Osteoblast (primary cell): ENCODE results near the gene RNPEPL1. TPM values are rescaled to one million over a fixed set of nuclear protein-coding genes. Genes with fewer than 3 reads are reported as not detected.

ENCODE experiments used
- DNase-seq: peaks from one replicate; pipeline ENCODE4 v3.0.0; 2011; ENCODE audit warnings: low spot score, mixed read lengths; ENCODE audit not compliant: insufficient read length; ENCODE audit errors: missing footprints
- H2AFZ ChIP-seq: 2 replicates; pipeline ENCODE4 v1.6.0; 2011; ENCODE audit warnings: mild to moderate bottlenecking, low read length
- H3K27ac ChIP-seq: 2 replicates; pipeline ENCODE4 v1.5.1; 2011; ENCODE audit warnings: mild to moderate bottlenecking, low read depth, low read length, moderate library complexity
- H3K27me3 ChIP-seq: 2 replicates; pipeline ENCODE4 v1.6.0; 2012; ENCODE audit warnings: mild to moderate bottlenecking, control low read depth, inconsistent platforms, low read length, moderate library complexity; ENCODE audit not compliant: insufficient read depth
- H3K36me3 ChIP-seq: 2 replicates; pipeline ENCODE4 v1.5.1; 2011; ENCODE audit warnings: mild to moderate bottlenecking, low read length, control low read depth, moderate library complexity; ENCODE audit not compliant: insufficient read depth
- H3K4me1 ChIP-seq: 2 replicates; pipeline ENCODE4 v1.5.1; 2011; ENCODE audit warnings: mild to moderate bottlenecking, low read length, control low read depth, moderate library complexity; ENCODE audit not compliant: insufficient read depth
- H3K4me2 ChIP-seq: 2 replicates; pipeline ENCODE4 v1.6.0; 2011; ENCODE audit warnings: mild to moderate bottlenecking, low read length; ENCODE audit not compliant: insufficient read depth
- H3K4me3 ChIP-seq: fragments of 200-600 bp; sonication (generic); 3 replicates; pipeline ENCODE4 v1.5.1; 2012; ENCODE audit warnings: mild to moderate bottlenecking, low read length, inconsistent platforms; ENCODE audit not compliant: insufficient read depth
- H3K79me2 ChIP-seq: 2 replicates; pipeline ENCODE4 v1.6.0; 2012; ENCODE audit warnings: mild to moderate bottlenecking, low read length, control low read depth, inconsistent platforms; ENCODE audit not compliant: insufficient read depth
- H3K9me3 ChIP-seq: 2 replicates; pipeline ENCODE4 v1.5.1; 2011; ENCODE audit warnings: low read depth, low read length, control low read depth
- H4K20me1 ChIP-seq: 2 replicates; pipeline ENCODE4 v1.6.0; 2012; ENCODE audit warnings: mild to moderate bottlenecking, low read length, control low read depth; ENCODE audit not compliant: insufficient read depth
- total RNA-seq: library from RNA; depleted of rRNA; stranded (reverse); fragments of >200 nt; gene quantifications from 2 replicates; pipeline ENCODE4 v1.2.3, GENCODE V29; 2012
- TF ChIP-seq, protein P1 (sequence below): IDR thresholded peaks from 2 replicates; pipeline ENCODE4 v1.5.1; 2011; ENCODE audit warnings: mild to moderate bottlenecking, low read depth, low read length, moderate library complexity; ENCODE audit errors: extremely low read depth

Gene RNPEPL1
- total RNA-seq, 1 donor: 13.0 TPM

DNA sequence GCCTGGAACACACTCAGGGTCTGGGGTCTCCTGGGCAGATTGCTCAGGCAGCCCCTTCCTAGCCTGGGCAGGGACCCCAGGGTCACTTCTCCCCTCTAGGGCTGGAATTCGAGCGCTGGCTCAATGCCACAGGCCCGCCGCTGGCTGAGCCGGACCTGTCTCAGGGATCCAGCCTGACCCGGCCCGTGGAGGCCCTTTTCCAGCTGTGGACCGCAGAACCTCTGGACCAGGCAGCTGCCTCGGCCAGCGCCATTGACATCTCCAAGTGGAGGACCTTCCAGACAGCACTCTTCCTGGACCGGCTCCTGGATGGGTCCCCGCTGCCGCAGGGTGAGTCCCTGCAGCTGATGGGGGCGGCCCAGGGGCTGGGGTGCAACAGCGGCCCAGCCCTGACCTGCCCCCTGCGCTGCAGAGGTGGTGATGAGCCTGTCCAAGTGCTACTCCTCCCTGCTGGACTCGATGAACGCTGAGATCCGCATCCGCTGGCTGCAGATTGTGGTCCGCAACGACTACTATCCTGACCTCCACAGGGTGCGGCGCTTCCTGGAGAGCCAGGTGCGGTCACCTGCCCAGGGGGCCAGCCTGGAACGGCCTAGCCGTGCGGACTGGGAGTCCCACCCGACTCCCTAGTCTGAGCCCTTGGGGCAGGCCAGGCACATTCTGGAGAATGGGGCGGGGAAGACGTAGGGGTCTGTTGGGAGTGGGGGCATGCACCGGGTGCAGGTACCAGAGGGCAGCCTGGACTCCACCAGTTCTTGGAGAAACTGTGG lies 8.3 kb downstream of the RNPEPL1 start:
- no peak overlapping the region for H3K4me3 ChIP-seq
- H3K27me3 ChIP-seq: no peaks in the 10 kb centered on the region
- peaks cover 26% of the 10 kb centered on the region for H3K79me2 ChIP-seq
- H4K20me1 ChIP-seq: peaks cover 31% of the 10 kb centered on the region
- TF ChIP-seq, protein P1, sequence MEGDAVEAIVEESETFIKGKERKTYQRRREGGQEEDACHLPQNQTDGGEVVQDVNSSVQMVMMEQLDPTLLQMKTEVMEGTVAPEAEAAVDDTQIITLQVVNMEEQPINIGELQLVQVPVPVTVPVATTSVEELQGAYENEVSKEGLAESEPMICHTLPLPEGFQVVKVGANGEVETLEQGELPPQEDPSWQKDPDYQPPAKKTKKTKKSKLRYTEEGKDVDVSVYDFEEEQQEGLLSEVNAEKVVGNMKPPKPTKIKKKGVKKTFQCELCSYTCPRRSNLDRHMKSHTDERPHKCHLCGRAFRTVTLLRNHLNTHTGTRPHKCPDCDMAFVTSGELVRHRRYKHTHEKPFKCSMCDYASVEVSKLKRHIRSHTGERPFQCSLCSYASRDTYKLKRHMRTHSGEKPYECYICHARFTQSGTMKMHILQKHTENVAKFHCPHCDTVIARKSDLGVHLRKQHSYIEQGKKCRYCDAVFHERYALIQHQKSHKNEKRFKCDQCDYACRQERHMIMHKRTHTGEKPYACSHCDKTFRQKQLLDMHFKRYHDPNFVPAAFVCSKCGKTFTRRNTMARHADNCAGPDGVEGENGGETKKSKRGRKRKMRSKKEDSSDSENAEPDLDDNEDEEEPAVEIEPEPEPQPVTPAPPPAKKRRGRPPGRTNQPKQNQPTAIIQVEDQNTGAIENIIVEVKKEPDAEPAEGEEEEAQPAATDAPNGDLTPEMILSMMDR: no peak
- no peak overlapping the region for H3K27ac ChIP-seq
- H3K4me1 ChIP-seq: peaks cover 11% of the 10 kb centered on the region
- no peaks in the 10 kb centered on the region for H3K9me3 ChIP-seq
- H3K4me2 ChIP-seq: no peak overlapping the region
- DNase-seq: no peak
- H2AFZ ChIP-seq: no peak overlapping the region
- H3K36me3 ChIP-seq: peaks cover 4% of the 10 kb centered on the region

DNA sequence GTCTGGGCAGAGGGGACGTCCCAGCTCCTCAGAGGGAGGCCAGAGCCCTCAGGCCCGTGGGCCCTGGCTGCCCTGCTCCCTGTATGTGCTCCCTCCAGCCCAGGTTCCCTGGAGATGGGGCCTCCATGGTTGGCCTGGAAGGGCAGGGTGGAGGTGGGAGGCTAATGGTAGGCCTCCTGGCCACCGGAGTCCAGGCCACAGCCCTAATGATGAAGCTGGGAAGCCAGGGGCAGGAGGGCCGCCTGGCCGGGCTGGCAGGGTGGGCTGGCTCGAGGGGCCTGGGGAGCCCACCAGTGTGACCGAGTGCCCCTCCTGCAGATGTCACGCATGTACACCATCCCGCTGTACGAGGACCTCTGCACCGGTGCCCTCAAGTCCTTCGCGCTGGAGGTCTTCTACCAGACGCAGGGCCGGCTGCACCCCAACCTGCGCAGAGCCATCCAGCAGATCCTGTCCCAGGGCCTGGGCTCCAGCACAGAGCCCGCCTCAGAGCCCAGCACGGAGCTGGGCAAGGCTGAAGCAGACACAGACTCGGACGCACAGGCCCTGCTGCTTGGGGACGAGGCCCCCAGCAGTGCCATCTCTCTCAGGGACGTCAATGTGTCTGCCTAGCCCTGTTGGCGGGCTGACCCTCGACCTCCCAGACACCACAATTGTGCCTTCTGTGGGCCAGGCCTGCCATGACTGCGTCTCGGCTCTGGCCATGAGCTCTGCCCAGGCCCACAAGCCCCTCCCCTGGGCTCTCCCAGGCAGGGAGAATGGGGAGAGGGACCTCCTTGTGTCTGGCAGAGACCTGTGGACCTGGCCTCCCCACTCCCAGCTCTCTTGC lies 9.2 kb downstream of the RNPEPL1 start:
- H4K20me1 ChIP-seq: peaks cover 31% of the 10 kb centered on the region
- no peak overlapping the region for H2AFZ ChIP-seq
- no peaks in the 10 kb centered on the region for H3K27me3 ChIP-seq
- DNase-seq: no peak
- peaks cover 11% of the 10 kb centered on the region for H3K4me1 ChIP-seq
- no peak overlapping the region for H3K27ac ChIP-seq
- peaks cover 34% of the 10 kb centered on the region for H3K79me2 ChIP-seq
- H3K36me3 ChIP-seq: peaks cover 4% of the 10 kb centered on the region
- no peaks in the 10 kb centered on the region for H3K9me3 ChIP-seq
- no peak overlapping the region for H3K4me2 ChIP-seq
- no peak overlapping the region for H3K4me3 ChIP-seq
- TF ChIP-seq, protein P1: no peak

DNA sequence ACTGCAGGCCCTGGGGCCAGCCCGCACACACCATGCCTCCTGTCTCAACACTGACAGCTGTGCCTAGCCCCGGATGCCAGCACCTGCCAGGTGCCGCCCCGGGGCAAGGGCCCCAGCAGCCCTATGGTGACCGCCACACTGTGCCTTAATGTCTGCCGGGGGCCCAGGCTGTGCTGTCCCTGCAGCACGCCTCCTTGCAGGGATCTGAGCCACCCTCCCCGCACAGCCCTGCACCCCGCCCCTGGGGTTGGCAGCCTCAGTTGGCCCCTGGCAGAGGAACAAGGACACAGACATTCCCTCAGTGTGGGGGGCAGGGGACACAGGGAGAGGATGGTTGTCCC lies 9.8 kb downstream of the RNPEPL1 start:
- Histone ChIP-seq H3K27me3 (no peaks in the 10 kb centered on the region), H3K27ac (no peak overlapping the region), H3K4me2 (no peak overlapping the region), H2AFZ (no peak overlapping the region), H3K4me3 (no peak overlapping the region), H3K9me3 (no peaks in the 10 kb centered on the region), H3K79me2 (peaks cover 40% of the 10 kb centered on the region), H3K36me3 (peaks cover 4% of the 10 kb centered on the region), H3K4me1 (peaks cover 11% of the 10 kb centered on the region), H4K20me1 (peaks cover 31% of the 10 kb centered on the region)
- DNase-seq: no peak
- TF ChIP-seq, protein P1: no peak

DNA sequence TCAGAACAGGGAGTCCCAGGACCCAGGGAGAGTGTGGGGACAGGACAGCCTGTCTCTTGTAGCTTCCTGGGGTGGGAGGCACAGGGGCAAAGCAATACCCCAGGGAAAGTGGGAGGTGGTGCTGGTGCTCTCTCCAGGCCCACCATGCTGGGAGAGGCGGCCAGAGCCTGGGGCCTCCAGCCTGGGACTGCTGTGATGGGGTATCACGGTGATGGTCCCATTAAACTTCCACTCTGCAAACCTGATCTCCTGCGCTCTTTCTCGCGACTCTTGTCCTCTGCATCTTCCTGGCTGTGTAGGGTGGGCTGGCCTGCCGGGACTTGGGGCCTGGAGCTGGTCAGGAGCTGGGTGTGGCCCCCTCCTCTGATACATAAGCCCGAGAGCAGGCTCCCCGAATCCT lies 10.2 kb downstream of the RNPEPL1 start:
- Histone ChIP-seq H2AFZ (no peak overlapping the region), H3K27ac (no peak overlapping the region), H3K4me3 (no peak overlapping the region), H3K4me1 (peaks cover 11% of the 10 kb centered on the region), H4K20me1 (peaks cover 31% of the 10 kb centered on the region), H3K36me3 (peaks cover 4% of the 10 kb centered on the region), H3K9me3 (no peaks in the 10 kb centered on the region), H3K4me2 (no peak overlapping the region), H3K27me3 (no peaks in the 10 kb centered on the region), H3K79me2 (peaks cover 44% of the 10 kb centered on the region)
- TF ChIP-seq, protein P1: no peak
- no peak for DNase-seq
